HG02623 (cell line): Measurements from ENCODE around the gene ILDR2.

ENCODE experiments used
- ATAC-seq: cut with Tn5 transposase; IDR thresholded peaks from one replicate; pipeline ENCODE4 v1.9.1; 2021; ENCODE audit warnings: moderate library complexity; ENCODE audit not compliant: unreplicated experiment

Gene ILDR2

GRCh38 chr1:166971252-166971651 is 4.1 kb downstream of the ILDR2 start:
- no peak for ATAC-seq

- peak; percentile 84 for ATAC-seq
Measured at GRCh38 chr1:166969074-166969677, 6.2 kb downstream of the ILDR2 start.

GRCh38 chr1:166960858-166961474 is 14.4 kb downstream of the ILDR2 start:
- no peak for ATAC-seq

GRCh38 chr1:166956872-166957271 is 18.5 kb downstream of the ILDR2 start:
- ATAC-seq = no peak

GRCh38 chr1:166956057-166956850 is 19.1 kb downstream of the ILDR2 start:
- ATAC-seq = no peak

GRCh38 chr1:166953491-166953890 is 21.8 kb downstream of the ILDR2 start:
- no peak for ATAC-seq

- no peak for ATAC-seq
Measured at GRCh38 chr1:166952002-166952746, 23.2 kb downstream of the ILDR2 start.

GRCh38 chr1:166951050-166951449 is 24.3 kb downstream of the ILDR2 start:
- no peak for ATAC-seq

GRCh38 chr1:166950156-166950555 is 25.2 kb downstream of the ILDR2 start:
- ATAC-seq = no peak

GRCh38 chr1:166948856-166949350 is 26.4 kb downstream of the ILDR2 start:
- ATAC-seq = no peak

- no peak for ATAC-seq
Measured at GRCh38 chr1:166947398-166948043, 27.8 kb downstream of the ILDR2 start.

GRCh38 chr1:166944186-166944967 is 31.0 kb downstream of the ILDR2 start:
- ATAC-seq = no peak

- ATAC-seq = no peak
Measured at GRCh38 chr1:166939741-166940375, 35.5 kb downstream of the ILDR2 start.

GRCh38 chr1:166937962-166938361 is 37.4 kb downstream of the ILDR2 start:
- no peak for ATAC-seq

- no peak for ATAC-seq
Measured at GRCh38 chr1:166937329-166937728, 38.0 kb downstream of the ILDR2 start.

GRCh38 chr1:166933633-166934032 is 41.7 kb downstream of the ILDR2 start:
- no peak for ATAC-seq

- no peak for ATAC-seq
Measured at GRCh38 chr1:166933140-166933539, 42.2 kb downstream of the ILDR2 start.

- no peak for ATAC-seq
Measured at GRCh38 chr1:166929911-166930310, 45.4 kb downstream of the ILDR2 start.

- no peak for ATAC-seq
Measured at GRCh38 chr1:166927701-166928100, 47.6 kb downstream of the ILDR2 start.
